Stimulated activated naive CD8-positive, alpha-beta T cell treated with anti-CD3 and anti-CD28 coated beads, Interleukin-15, Interleukin-2, amounts not matched to agents 100 ng/mL and 50 ng/mL, for 24 hours (primary cell): ENCODE data around the gene SOX5.
"Not testable (repeated sequence)": the region's sequence is repeated elsewhere in the genome, so short reads cannot be mapped to it uniquely, and the experiment has no call there.

Experiments used
- H3K27ac Mint-ChIP-seq: one replicate; pipeline ENCODE4 v1.8.0; 2021; ENCODE audit warnings: mild to moderate bottlenecking, mixed read lengths
- H3K27me3 Mint-ChIP-seq: one replicate; pipeline ENCODE4 v1.8.0; 2021; ENCODE audit warnings: mixed read lengths
- H3K36me3 Mint-ChIP-seq: one replicate; pipeline ENCODE4 v1.8.0; 2021; ENCODE audit warnings: low read depth, mixed read lengths
- H3K4me1 Mint-ChIP-seq: one replicate; pipeline ENCODE4 v1.8.0; 2021; ENCODE audit warnings: low read depth, mixed read lengths
- H3K4me3 Mint-ChIP-seq: one replicate; pipeline ENCODE4 v1.8.0; 2021; ENCODE audit warnings: mild to moderate bottlenecking, mixed read lengths
- H3K9me3 Mint-ChIP-seq: one replicate; pipeline ENCODE4 v1.8.0; 2021; ENCODE audit warnings: mixed read lengths

The SOX5 gene

GRCh38 chr12:23887055-23887835 lies 62.2 kb downstream of the SOX5 start:
- Mint-ChIP-seq H3K36me3 (no peaks in the 10 kb centered on the region), H3K27me3 (no peaks in the 10 kb centered on the region), H3K9me3 (no peaks in the 10 kb centered on the region), H3K4me3 (no peak overlapping the region), H3K27ac (no peak overlapping the region), H3K4me1 (no peaks in the 10 kb centered on the region)

GRCh38 chr12:23885394-23885793 lies 64.1 kb downstream of the SOX5 start:
- H3K9me3 Mint-ChIP-seq: no peaks in the 10 kb centered on the region
- no peaks in the 10 kb centered on the region for H3K36me3 Mint-ChIP-seq

GRCh38 chr12:23884909-23885308 lies 64.6 kb downstream of the SOX5 start:
- Mint-ChIP-seq H3K27me3 (no peaks in the 10 kb centered on the region), H3K27ac (no peak overlapping the region), H3K9me3 (no peaks in the 10 kb centered on the region), H3K4me3 (no peak overlapping the region), H3K36me3 (no peaks in the 10 kb centered on the region), H3K4me1 (no peaks in the 10 kb centered on the region)

More at GRCh38 chr12:23885394-23885793, 64.1 kb downstream of the SOX5 start:
- no peaks in the 10 kb centered on the region for H3K27me3 Mint-ChIP-seq
- no peak overlapping the region for H3K4me3 Mint-ChIP-seq
- no peaks in the 10 kb centered on the region for H3K4me1 Mint-ChIP-seq
- H3K27ac Mint-ChIP-seq: no peak overlapping the region

GRCh38 chr12:23880988-23881387 lies 68.5 kb downstream of the SOX5 start:
- Mint-ChIP-seq H3K27ac (no peak overlapping the region), H3K4me3 (no peak overlapping the region), H3K4me1 (no peaks in the 10 kb centered on the region), H3K9me3 (no peaks in the 10 kb centered on the region), H3K36me3 (no peaks in the 10 kb centered on the region), H3K27me3 (no peaks in the 10 kb centered on the region)

GRCh38 chr12:23876618-23877017 lies 72.9 kb downstream of the SOX5 start:
- H3K4me3 Mint-ChIP-seq, H3K27me3 Mint-ChIP-seq, H3K9me3 Mint-ChIP-seq, H3K4me1 Mint-ChIP-seq, H3K36me3 Mint-ChIP-seq, H3K27ac Mint-ChIP-seq: not testable (repeated sequence)

- Mint-ChIP-seq H3K27me3 (no peaks in the 10 kb centered on the region), H3K4me3 (no peak overlapping the region), H3K4me1 (no peaks in the 10 kb centered on the region)
Measured at GRCh38 chr12:23867794-23868193, 81.7 kb downstream of the SOX5 start.

GRCh38 chr12:23862701-23863100 lies 86.8 kb downstream of the SOX5 start:
- no peaks in the 10 kb centered on the region for H3K4me1 Mint-ChIP-seq
- H3K4me3 Mint-ChIP-seq: no peak overlapping the region
- H3K36me3 Mint-ChIP-seq: no peaks in the 10 kb centered on the region
- no peaks in the 10 kb centered on the region for H3K27me3 Mint-ChIP-seq
- no peak overlapping the region for H3K27ac Mint-ChIP-seq
- peaks cover 18% of the 10 kb centered on the region for H3K9me3 Mint-ChIP-seq

More at GRCh38 chr12:23867794-23868193, 81.7 kb downstream of the SOX5 start:
- H3K27ac Mint-ChIP-seq: no peak overlapping the region
- H3K36me3 Mint-ChIP-seq: no peaks in the 10 kb centered on the region
- peaks cover 6% of the 10 kb centered on the region for H3K9me3 Mint-ChIP-seq

- Mint-ChIP-seq H3K4me1 (no peaks in the 10 kb centered on the region), H3K27ac (no peak overlapping the region), H3K36me3 (no peaks in the 10 kb centered on the region), H3K4me3 (no peak overlapping the region), H3K9me3 (peaks cover 26% of the 10 kb centered on the region), H3K27me3 (no peaks in the 10 kb centered on the region)
Measured at GRCh38 chr12:23860019-23860418, 89.5 kb downstream of the SOX5 start.

GRCh38 chr12:23857178-23857577 lies 92.3 kb downstream of the SOX5 start:
- H3K4me1 Mint-ChIP-seq: no peaks in the 10 kb centered on the region
- no peak overlapping the region for H3K4me3 Mint-ChIP-seq
- H3K9me3 Mint-ChIP-seq: peaks cover 20% of the 10 kb centered on the region
- H3K27me3 Mint-ChIP-seq: no peaks in the 10 kb centered on the region
- no peaks in the 10 kb centered on the region for H3K36me3 Mint-ChIP-seq
- H3K27ac Mint-ChIP-seq: no peak overlapping the region

GRCh38 chr12:23855813-23856212 lies 93.7 kb downstream of the SOX5 start:
- Mint-ChIP-seq H3K4me1 (no peaks in the 10 kb centered on the region), H3K36me3 (no peaks in the 10 kb centered on the region), H3K9me3 (peaks cover 20% of the 10 kb centered on the region), H3K27me3 (no peaks in the 10 kb centered on the region), H3K4me3 (no peak overlapping the region), H3K27ac (no peak overlapping the region)

- no peak overlapping the region for H3K4me3 Mint-ChIP-seq
- H3K9me3 Mint-ChIP-seq: peaks cover 16% of the 10 kb centered on the region
- no peaks in the 10 kb centered on the region for H3K4me1 Mint-ChIP-seq
- no peaks in the 10 kb centered on the region for H3K36me3 Mint-ChIP-seq
- H3K27me3 Mint-ChIP-seq: no peaks in the 10 kb centered on the region
- no peak overlapping the region for H3K27ac Mint-ChIP-seq
Measured at GRCh38 chr12:23854598-23854997, 94.9 kb downstream of the SOX5 start.

- Mint-ChIP-seq H3K4me1 (no peaks in the 10 kb centered on the region), H3K27me3 (no peaks in the 10 kb centered on the region), H3K27ac (no peak overlapping the region), H3K9me3 (peaks cover 12% of the 10 kb centered on the region), H3K4me3 (no peak overlapping the region), H3K36me3 (no peaks in the 10 kb centered on the region)
Measured at GRCh38 chr12:23853640-23854039, 95.8 kb downstream of the SOX5 start.

- H3K36me3 Mint-ChIP-seq: no peaks in the 10 kb centered on the region
Measured at GRCh38 chr12:23851602-23852001, 97.9 kb downstream of the SOX5 start.

GRCh38 chr12:23847857-23848256 lies 101.6 kb downstream of the SOX5 start:
- H3K4me1 Mint-ChIP-seq: no peaks in the 10 kb centered on the region
- H3K4me3 Mint-ChIP-seq: no peak overlapping the region
- H3K36me3 Mint-ChIP-seq: no peaks in the 10 kb centered on the region
- H3K27me3 Mint-ChIP-seq: no peaks in the 10 kb centered on the region
- H3K9me3 Mint-ChIP-seq: no peaks in the 10 kb centered on the region
- no peak overlapping the region for H3K27ac Mint-ChIP-seq

More at GRCh38 chr12:23851602-23852001, 97.9 kb downstream of the SOX5 start:
- H3K4me1 Mint-ChIP-seq: no peaks in the 10 kb centered on the region
- H3K27ac Mint-ChIP-seq: no peak overlapping the region
- H3K9me3 Mint-ChIP-seq: no peaks in the 10 kb centered on the region
- H3K4me3 Mint-ChIP-seq: no peak overlapping the region
- no peaks in the 10 kb centered on the region for H3K27me3 Mint-ChIP-seq

GRCh38 chr12:23843958-23844357 lies 105.5 kb downstream of the SOX5 start:
- Mint-ChIP-seq H3K36me3 (no peaks in the 10 kb centered on the region), H3K4me1 (no peaks in the 10 kb centered on the region), H3K27ac (no peak overlapping the region), H3K4me3 (no peak overlapping the region), H3K9me3 (no peaks in the 10 kb centered on the region), H3K27me3 (no peaks in the 10 kb centered on the region)

- no peak overlapping the region for H3K27ac Mint-ChIP-seq
- H3K36me3 Mint-ChIP-seq: no peaks in the 10 kb centered on the region
- no peaks in the 10 kb centered on the region for H3K4me1 Mint-ChIP-seq
- no peaks in the 10 kb centered on the region for H3K9me3 Mint-ChIP-seq
- no peaks in the 10 kb centered on the region for H3K27me3 Mint-ChIP-seq
- H3K4me3 Mint-ChIP-seq: no peak overlapping the region
Measured at GRCh38 chr12:23834076-23834475, 115.4 kb downstream of the SOX5 start.
